Measurements from ENCODE around the gene PEAK1. TPM values are rescaled to one million over a fixed set of nuclear protein-coding genes. Genes with fewer than 3 reads are reported as not detected.

Gene PEAK1
- total and polyA plus RNA-seq, 2 experiments from 2014 or later = 15.8 to 42.0 TPM

- no peak for DNase-seq (ENCODE audit: low read depth in 1 of 2, low spot score in 1 of 2)
- H3K27ac ChIP-seq = no peak overlapping the region
- no peaks in the 10 kb centered on the region for H3K9me3 ChIP-seq (ENCODE audit: low read depth)
- H3K4me1 ChIP-seq (ENCODE audit: low read depth) = no peaks in the 10 kb centered on the region
- H3K4me3 ChIP-seq = no peak overlapping the region
- H3K36me3 ChIP-seq = no peaks in the 10 kb centered on the region
- TF ChIP-seq, protein P1, sequence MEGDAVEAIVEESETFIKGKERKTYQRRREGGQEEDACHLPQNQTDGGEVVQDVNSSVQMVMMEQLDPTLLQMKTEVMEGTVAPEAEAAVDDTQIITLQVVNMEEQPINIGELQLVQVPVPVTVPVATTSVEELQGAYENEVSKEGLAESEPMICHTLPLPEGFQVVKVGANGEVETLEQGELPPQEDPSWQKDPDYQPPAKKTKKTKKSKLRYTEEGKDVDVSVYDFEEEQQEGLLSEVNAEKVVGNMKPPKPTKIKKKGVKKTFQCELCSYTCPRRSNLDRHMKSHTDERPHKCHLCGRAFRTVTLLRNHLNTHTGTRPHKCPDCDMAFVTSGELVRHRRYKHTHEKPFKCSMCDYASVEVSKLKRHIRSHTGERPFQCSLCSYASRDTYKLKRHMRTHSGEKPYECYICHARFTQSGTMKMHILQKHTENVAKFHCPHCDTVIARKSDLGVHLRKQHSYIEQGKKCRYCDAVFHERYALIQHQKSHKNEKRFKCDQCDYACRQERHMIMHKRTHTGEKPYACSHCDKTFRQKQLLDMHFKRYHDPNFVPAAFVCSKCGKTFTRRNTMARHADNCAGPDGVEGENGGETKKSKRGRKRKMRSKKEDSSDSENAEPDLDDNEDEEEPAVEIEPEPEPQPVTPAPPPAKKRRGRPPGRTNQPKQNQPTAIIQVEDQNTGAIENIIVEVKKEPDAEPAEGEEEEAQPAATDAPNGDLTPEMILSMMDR (IDR thresholded peaks at IDR 0.05; ENCODE audit: low read depth, low read length) = no peak
- no peaks in the 10 kb centered on the region for H3K27me3 ChIP-seq
Observed at GRCh38 chr15:77148191-77148590, 271.7 kb downstream of the PEAK1 start.

GRCh38 chr15:77145370-77145769 lies 274.5 kb downstream of the PEAK1 start:
- Histone ChIP-seq H3K4me3 (no peak overlapping the region), H3K27me3 (no peaks in the 10 kb centered on the region), H3K9me3 (ENCODE audit: low read depth) (no peaks in the 10 kb centered on the region), H3K4me1 (ENCODE audit: low read depth) (no peaks in the 10 kb centered on the region), H3K36me3 (no peaks in the 10 kb centered on the region), H3K27ac (no peak overlapping the region)
- DNase-seq (ENCODE audit: low read depth in 1 of 2, low spot score in 1 of 2) = no peak
- TF ChIP-seq, protein P1 (IDR thresholded peaks at IDR 0.05; ENCODE audit: low read depth, low read length) = no peak

DNA sequence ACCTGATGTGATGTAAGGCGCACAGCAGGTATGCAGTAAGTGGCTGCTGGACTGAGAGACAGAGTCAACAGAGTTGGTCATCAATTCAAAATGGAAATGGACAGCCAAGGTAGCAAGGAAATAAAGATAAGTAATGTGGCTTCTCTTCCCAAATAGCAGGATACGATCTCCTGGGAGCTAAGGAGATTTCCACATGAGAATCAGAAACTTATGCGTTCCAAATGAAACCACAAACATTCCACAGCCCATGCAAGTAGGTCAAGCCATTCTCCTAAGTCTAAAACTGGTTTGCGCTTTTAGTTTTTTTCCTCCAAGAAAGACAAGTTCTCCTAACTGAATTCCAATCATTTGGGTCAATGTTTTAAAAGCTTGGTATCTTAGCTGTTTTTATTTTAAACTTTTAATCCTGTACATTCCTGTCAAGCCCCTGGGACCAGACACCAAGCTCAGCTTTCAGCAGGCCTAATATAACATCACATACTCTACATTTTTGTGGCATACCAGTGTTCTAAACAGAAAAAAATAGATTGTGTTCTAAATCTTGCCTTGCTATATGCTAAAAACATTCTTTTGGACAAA lies 275.3 kb downstream of the PEAK1 start:
- Histone ChIP-seq H3K36me3 (no peaks in the 10 kb centered on the region), H3K4me3 (no peak overlapping the region), H3K27me3 (no peaks in the 10 kb centered on the region), H3K9me3 (ENCODE audit: low read depth) (no peaks in the 10 kb centered on the region), H3K4me1 (ENCODE audit: low read depth) (no peaks in the 10 kb centered on the region), H3K27ac (peak overlapping the region; percentile 19)
- TF ChIP-seq, protein P1 (IDR thresholded peaks at IDR 0.05; ENCODE audit: low read depth, low read length) = no peak
- DNase-seq (ENCODE audit: low read depth in 1 of 2, low spot score in 1 of 2) = peak in 1 of 2 donors; percentile 97

GRCh38 chr15:77144026-77144425 lies 275.9 kb downstream of the PEAK1 start:
- Histone ChIP-seq H3K4me1 (ENCODE audit: low read depth) (no peaks in the 10 kb centered on the region), H3K27me3 (no peaks in the 10 kb centered on the region), H3K9me3 (ENCODE audit: low read depth) (no peaks in the 10 kb centered on the region), H3K36me3 (no peaks in the 10 kb centered on the region), H3K4me3 (no peak overlapping the region), H3K27ac (peak overlapping the region; percentile 19)
- DNase-seq (ENCODE audit: low read depth in 1 of 2, low spot score in 1 of 2) = peak in 1 of 2 donors; percentile 78
- TF ChIP-seq, protein P1 (IDR thresholded peaks at IDR 0.05; ENCODE audit: low read depth, low read length) = no peak

- H3K4me3 ChIP-seq = no peak overlapping the region
Observed at GRCh38 chr15:77143616-77144015, 276.3 kb downstream of the PEAK1 start.

More at GRCh38 chr15:77143616-77144015, 276.3 kb downstream of the PEAK1 start:
- DNase-seq (ENCODE audit: low read depth in 1 of 2, low spot score in 1 of 2) = peak in 1 of 2 donors; percentile 13
- TF ChIP-seq, protein P1 (IDR thresholded peaks at IDR 0.05; ENCODE audit: low read depth, low read length) = no peak
- H3K27me3 ChIP-seq = no peaks in the 10 kb centered on the region
- H3K27ac ChIP-seq = no peak overlapping the region
- H3K36me3 ChIP-seq = no peaks in the 10 kb centered on the region
- H3K9me3 ChIP-seq (ENCODE audit: low read depth) = no peaks in the 10 kb centered on the region
- H3K4me1 ChIP-seq (ENCODE audit: low read depth) = no peaks in the 10 kb centered on the region

Data from cardiac muscle cell (in vitro differentiated cells and primary cell).